DOHH2 (cell line): ENCODE data around the gene RINT1.

Experiments
- CTCF ChIP-seq: fragments of 200-600 bp; sonication (generic); IDR thresholded peaks from one replicate; pipeline ENCODE4 v1.5.1; 2014; ENCODE audit warnings: antibody characterized with exemption, mild to moderate bottlenecking, low read depth, low read length; ENCODE audit not compliant: poor library complexity, severe bottlenecking
- EZH2phosphoT487 ChIP-seq: fragments of 200-600 bp; sonication (generic); IDR thresholded peaks from 2 replicates; pipeline ENCODE4 v1.6.1; 2017; ENCODE audit warnings: borderline replicate concordance, mild to moderate bottlenecking, antibody characterized with exemption, low read length, moderate library complexity, mixed read lengths

- TF ChIP-seq CTCF (no peak), EZH2phosphoT487 (no peak)
Observed at GRCh38 chr7:105521027-105521716, 10.8 kb upstream of the RINT1 start.
